Measurements from ENCODE around the gene ZNF710. TPM values are rescaled to one million over a fixed set of nuclear protein-coding genes. Genes with fewer than 3 reads are reported as not detected.

The ZNF710 gene
- total RNA-seq, 1 experiment from 2014 or later, result 40.7 TPM

DNA sequence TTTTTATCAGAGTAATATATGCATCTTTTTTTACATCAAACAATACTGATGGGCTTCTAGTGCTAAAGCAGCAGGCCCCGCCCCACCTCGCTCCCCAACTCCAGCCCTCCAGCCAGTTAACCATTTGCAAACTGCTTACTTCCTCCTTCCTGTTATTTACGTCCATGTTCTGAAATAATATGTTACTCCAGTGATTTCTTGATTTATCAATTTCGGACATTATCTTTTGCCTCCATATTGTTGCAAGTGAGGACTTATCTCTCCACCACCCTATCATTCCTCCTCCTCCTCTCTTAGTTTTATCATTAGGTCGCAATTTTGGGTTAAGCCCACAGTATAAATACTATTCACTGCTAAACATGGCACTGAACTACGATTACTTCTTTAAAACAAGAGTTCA, 39.5 kb downstream of the ZNF710 start:
- H3K23ac ChIP-seq (ENCODE audit: insufficient read length, low read depth, low read length), result no peak overlapping the region
- no peak overlapping the region for H4K91ac ChIP-seq (ENCODE audit: insufficient read length, low read depth, low read length)
- Mint-ChIP-seq H3K36me3 (ENCODE audit: insufficient read depth in 1 of 3, low read depth in 3 of 3) (no peaks in the 10 kb centered on the region), H3K9me3 (no peaks in the 10 kb centered on the region), H3K4me3 (no peak overlapping the region), H3K27ac (peak overlapping the region in 2 of 3 experiments; percentile 2 to 31; a peak in 2 of 7 replicates), H3K4me1 (peaks cover 50 to 61% of the 10 kb centered on the region in 2 experiments), H3K27me3 (ENCODE audit: low read depth) (no peaks in the 10 kb centered on the region; the same call in 1 of the 2 replicates)
- H4K5ac ChIP-seq (ENCODE audit: insufficient read length, low read depth, low read length), result no peak overlapping the region
- H3K4ac ChIP-seq (ENCODE audit: low read depth, low read length), result no peak overlapping the region
- H2BK5ac ChIP-seq (ENCODE audit: insufficient read length, low read length), result no peak overlapping the region
- H3T11ph ChIP-seq (ENCODE audit: low read length), result no peak overlapping the region
- no peaks in the 10 kb centered on the region for H4K20me1 ChIP-seq (ENCODE audit: control insufficient read depth, insufficient read depth, insufficient read length)
- H3K79me2 ChIP-seq (ENCODE audit: insufficient read depth, low read length), result no peaks in the 10 kb centered on the region
- H4K8ac ChIP-seq (replicated peaks; ENCODE audit: insufficient read length, low read depth, low read length), result no peak overlapping the region
- no peak overlapping the region for H3K14ac ChIP-seq (ENCODE audit: insufficient read depth, low read length)
- H3K4me1 ChIP-seq (ENCODE audit: insufficient read depth, low read length), result peaks cover 7% of the 10 kb centered on the region; the same call in 1 of the 2 replicates
- no peak overlapping the region for H3K56ac ChIP-seq (ENCODE audit: insufficient read length, low read depth, low read length)
- no peaks in the 10 kb centered on the region for H3K23me2 ChIP-seq (ENCODE audit: insufficient read length, low read depth, low read length, poor library complexity, severe bottlenecking)
- H3K79me1 ChIP-seq (ENCODE audit: insufficient read depth, low read depth, low read length, poor library complexity, severe bottlenecking), result no peaks in the 10 kb centered on the region
- H2BK120ac ChIP-seq (ENCODE audit: low read depth, low read length, poor library complexity, severe bottlenecking), result no peak overlapping the region
- H2AK5ac ChIP-seq (ENCODE audit: insufficient read length, low read length), result no peak overlapping the region
- no peak for DNase-seq
- TF ChIP-seq, protein P1, sequence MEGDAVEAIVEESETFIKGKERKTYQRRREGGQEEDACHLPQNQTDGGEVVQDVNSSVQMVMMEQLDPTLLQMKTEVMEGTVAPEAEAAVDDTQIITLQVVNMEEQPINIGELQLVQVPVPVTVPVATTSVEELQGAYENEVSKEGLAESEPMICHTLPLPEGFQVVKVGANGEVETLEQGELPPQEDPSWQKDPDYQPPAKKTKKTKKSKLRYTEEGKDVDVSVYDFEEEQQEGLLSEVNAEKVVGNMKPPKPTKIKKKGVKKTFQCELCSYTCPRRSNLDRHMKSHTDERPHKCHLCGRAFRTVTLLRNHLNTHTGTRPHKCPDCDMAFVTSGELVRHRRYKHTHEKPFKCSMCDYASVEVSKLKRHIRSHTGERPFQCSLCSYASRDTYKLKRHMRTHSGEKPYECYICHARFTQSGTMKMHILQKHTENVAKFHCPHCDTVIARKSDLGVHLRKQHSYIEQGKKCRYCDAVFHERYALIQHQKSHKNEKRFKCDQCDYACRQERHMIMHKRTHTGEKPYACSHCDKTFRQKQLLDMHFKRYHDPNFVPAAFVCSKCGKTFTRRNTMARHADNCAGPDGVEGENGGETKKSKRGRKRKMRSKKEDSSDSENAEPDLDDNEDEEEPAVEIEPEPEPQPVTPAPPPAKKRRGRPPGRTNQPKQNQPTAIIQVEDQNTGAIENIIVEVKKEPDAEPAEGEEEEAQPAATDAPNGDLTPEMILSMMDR (conservative IDR thresholded peaks at IDR 0.05), result no peak
- H3K9me3 ChIP-seq (ENCODE audit: control insufficient read depth, low read depth, low read length), result no peaks in the 10 kb centered on the region
- WGBS (ENCODE audit: extremely low coverage, insufficient read length, low lambda C conversion rate), result no CpG with 5 or more reads among the region's 6 CpGs
- H3K9ac ChIP-seq (ENCODE audit: extremely low read depth, insufficient read length, low read length), result no peak overlapping the region
- no peak overlapping the region for H2BK15ac ChIP-seq (ENCODE audit: low read depth, low read length)
- no peak overlapping the region for H2BK12ac ChIP-seq (ENCODE audit: insufficient read length, low read depth, low read length)
- H3K4me2 ChIP-seq (ENCODE audit: insufficient read depth, insufficient read length, low read length), result no peak overlapping the region
- H2AFZ ChIP-seq (ENCODE audit: low read length), result no peak overlapping the region
- H3K18ac ChIP-seq (ENCODE audit: insufficient read length, low read depth, low read length), result no peak overlapping the region
- no peaks in the 10 kb centered on the region for H3K27me3 ChIP-seq (ENCODE audit: insufficient read depth, low read length)
- H2BK20ac ChIP-seq (ENCODE audit: low read depth, low read length, poor library complexity, severe bottlenecking), result no peak overlapping the region
- no peak overlapping the region for H3K27ac ChIP-seq (ENCODE audit: insufficient read length, low read depth, low read length)
